Brain microvascular endothelial cell (primary cell): ENCODE data around the gene GIPC1.

Source experiments
- DNase-seq: peaks from one replicate; pipeline ENCODE4 v3.0.0-alpha.2; 2020
- H3K27ac ChIP-seq: fragments of 250-450 bp; sonication (Bioruptor Pico); 2 replicates; pipeline ENCODE4 v1.5.1; 2020; ENCODE audit warnings: mild to moderate bottlenecking, moderate library complexity
- H3K27me3 ChIP-seq: fragments of 250-450 bp; sonication (Bioruptor Pico); replicated peaks from 2 replicates; pipeline ENCODE4 v1.5.1; 2020; ENCODE audit warnings: mild to moderate bottlenecking
- H3K36me3 ChIP-seq: fragments of 250-450 bp; sonication (Bioruptor Pico); replicated peaks from 2 replicates; pipeline ENCODE4 v1.5.1; 2020; ENCODE audit warnings: mild to moderate bottlenecking
- H3K4me3 ChIP-seq: 2 replicates; pipeline ENCODE4 v1.5.1; 2011; ENCODE audit warnings: low read depth, mild to moderate bottlenecking, control low read depth, low read length, moderate library complexity
- CTCF ChIP-seq: IDR thresholded peaks from 2 replicates; pipeline ENCODE4 v1.5.1; 2011; ENCODE audit warnings: low read depth, mild to moderate bottlenecking, moderate library complexity, low read length, control low read depth, inconsistent platforms; ENCODE audit errors: missing control alignments
- in situ Hi-C: cut with HindIII; loops from 2 replicates; pipeline ENCODE4 v1.10.0; 2017; ENCODE audit warnings: low sequenced_read_pairs, low pct_ligation_motif_present

The GIPC1 gene

GRCh38 chr19:14476327-14476672, 19.6 kb downstream of the GIPC1 start:
- no peak overlapping the region for H3K4me3 ChIP-seq
- no peaks in the 10 kb centered on the region for H3K27me3 ChIP-seq
- no peak overlapping the region for H3K27ac ChIP-seq
- no peak for DNase-seq
- peaks cover 27% of the 10 kb centered on the region for H3K36me3 ChIP-seq
- TF ChIP-seq CTCF, result no peak
- in situ Hi-C loops, result no loop called here

GRCh38 chr19:14475251-14476073, 20.5 kb downstream of the GIPC1 start, which contains the start of gene PTGER1:
PTGER1 (minus strand) TSS chr19:14475354; CDS start chr19:14474320, 1,034 bp downstream.
- in situ Hi-C loops, result no loop called here
- peak; percentile 53 for TF ChIP-seq CTCF
- no peak for DNase-seq
- H3K27ac ChIP-seq, result no peak within 1 kb of the TSS
- no peaks in the 10 kb centered on the region for H3K27me3 ChIP-seq
- H3K4me3 ChIP-seq, result no peak within 1 kb of the TSS
- peaks cover 30% of the 10 kb centered on the region for H3K36me3 ChIP-seq

GRCh38 chr19:14474827-14475226, 21.1 kb downstream of the GIPC1 start:
- peaks cover 30% of the 10 kb centered on the region for H3K36me3 ChIP-seq
- H3K4me3 ChIP-seq, result no peak overlapping the region
- H3K27ac ChIP-seq, result no peak overlapping the region
- DNase-seq, result no peak
- in situ Hi-C loops, result no loop called here
- no peak for TF ChIP-seq CTCF
- no peaks in the 10 kb centered on the region for H3K27me3 ChIP-seq

- H3K4me3 ChIP-seq, result no peak overlapping the region
- no peak for DNase-seq
- peaks cover 32% of the 10 kb centered on the region for H3K36me3 ChIP-seq
- in situ Hi-C loops, result no loop called here
- H3K27me3 ChIP-seq, result no peaks in the 10 kb centered on the region
- TF ChIP-seq CTCF, result no peak
- no peak overlapping the region for H3K27ac ChIP-seq
Observed at GRCh38 chr19:14473978-14474578, 21.8 kb downstream of the GIPC1 start.

GRCh38 chr19:14473073-14473977, 22.6 kb downstream of the GIPC1 start:
- peaks cover 30% of the 10 kb centered on the region for H3K36me3 ChIP-seq
- TF ChIP-seq CTCF, result no peak
- H3K27me3 ChIP-seq, result no peaks in the 10 kb centered on the region
- in situ Hi-C loops, result no loop called here
- H3K4me3 ChIP-seq, result no peak overlapping the region
- H3K27ac ChIP-seq, result no peak overlapping the region
- DNase-seq, result no peak
